ENCODE measurements around the gene ORM1.
"Not testable (repeated sequence)": the region's sequence is repeated elsewhere in the genome, so short reads cannot be mapped to it uniquely, and the experiment has no call there.

ORM1 gene

GRCh38 chr9:114322831-114323531 is at the start of gene ORM1:
Gene ORM1, plus strand, starts transcription at chr9:114323098. Its CDS starts 36 bp downstream, at chr9:114323134.
- H3K36me3 Mint-ChIP-seq: not testable (repeated sequence)

GRCh38 chr9:114273461-114273881 is 49.4 kb upstream of the ORM1 start:
- Mint-ChIP-seq H3K9me3 (no peaks in the 10 kb centered on the region), H3K36me3 (no peaks in the 10 kb centered on the region)

More at GRCh38 chr9:114322831-114323531, at the start of gene ORM1:
- H3K27me3 Mint-ChIP-seq, H3K4me1 Mint-ChIP-seq, H3K27ac Mint-ChIP-seq, H3K9me3 Mint-ChIP-seq, H3K4me3 Mint-ChIP-seq: not testable (repeated sequence)

DNA sequence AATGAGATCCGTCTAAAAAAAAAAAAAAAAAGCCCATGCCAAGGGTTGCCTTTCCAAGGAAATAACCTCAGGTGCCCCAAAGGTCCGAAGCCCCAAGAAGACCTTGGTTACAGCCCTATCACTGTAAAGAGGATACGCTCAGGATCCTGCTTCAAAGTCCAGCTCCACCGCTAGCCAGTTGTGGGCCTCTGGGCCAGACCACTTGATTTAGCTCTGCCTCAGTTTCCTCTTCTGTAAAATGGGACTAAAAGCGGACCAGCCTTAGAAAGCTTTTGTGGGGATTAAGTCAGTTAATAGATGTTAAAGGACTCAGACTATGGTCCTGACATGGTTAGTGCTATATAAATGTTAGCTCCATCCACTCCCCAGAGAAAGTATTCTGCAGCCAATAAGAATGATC is 48.7 kb upstream of the ORM1 start:
- no peaks in the 10 kb centered on the region for H3K4me1 Mint-ChIP-seq
- H3K27ac Mint-ChIP-seq: no peak overlapping the region
- H3K27me3 Mint-ChIP-seq: no peaks in the 10 kb centered on the region
- H3K4me3 Mint-ChIP-seq: no peak overlapping the region
- no peaks in the 10 kb centered on the region for H3K9me3 Mint-ChIP-seq
- no peaks in the 10 kb centered on the region for H3K36me3 Mint-ChIP-seq

More at GRCh38 chr9:114273461-114273881, 49.4 kb upstream of the ORM1 start:
- no peaks in the 10 kb centered on the region for H3K4me1 Mint-ChIP-seq
- H3K27me3 Mint-ChIP-seq: no peaks in the 10 kb centered on the region
- H3K27ac Mint-ChIP-seq: no peak overlapping the region
- no peak overlapping the region for H3K4me3 Mint-ChIP-seq

DNA sequence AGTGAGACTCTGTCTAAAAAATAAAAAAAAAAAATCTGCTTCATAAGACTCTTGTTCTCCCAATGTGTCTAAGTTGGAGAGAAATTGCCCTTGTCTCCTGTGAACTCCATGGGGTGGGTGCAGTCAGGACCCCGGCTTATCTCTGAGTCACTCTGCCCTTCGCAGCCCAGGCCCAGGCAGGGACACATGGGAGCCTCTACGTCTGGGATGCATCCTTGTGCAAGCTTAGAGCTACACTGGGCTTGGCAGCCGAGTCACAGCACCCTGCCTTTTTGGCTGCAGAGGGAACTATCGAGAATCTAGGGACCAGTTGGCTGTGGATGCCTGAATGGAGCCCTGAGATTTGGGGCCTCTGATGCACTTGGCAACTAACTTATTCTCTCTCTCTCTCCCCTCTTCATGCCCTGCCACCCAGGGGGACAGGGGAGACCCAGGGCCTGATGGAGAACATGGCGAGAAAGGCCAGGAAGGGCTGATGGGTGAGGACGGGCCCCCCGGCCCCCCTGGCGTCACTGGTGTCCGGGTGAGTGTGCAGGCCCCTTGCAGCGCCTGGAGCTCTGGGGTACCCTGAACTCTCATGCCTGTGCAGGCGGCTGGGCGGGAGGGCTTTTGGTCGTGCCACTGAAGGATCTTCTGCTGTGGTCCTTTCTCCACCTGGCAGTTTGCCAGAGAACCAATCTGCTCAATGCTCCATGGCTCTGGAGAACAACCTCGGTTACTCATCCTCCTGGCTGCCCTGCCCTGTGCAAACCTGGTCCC is 47.5 kb upstream of the ORM1 start:
- no peaks in the 10 kb centered on the region for H3K36me3 Mint-ChIP-seq
- H3K27ac Mint-ChIP-seq: no peak overlapping the region
- H3K27me3 Mint-ChIP-seq: no peaks in the 10 kb centered on the region
- H3K4me3 Mint-ChIP-seq: no peak overlapping the region
- H3K4me1 Mint-ChIP-seq: no peaks in the 10 kb centered on the region
- no peaks in the 10 kb centered on the region for H3K9me3 Mint-ChIP-seq

GRCh38 chr9:114276908-114277821 is 45.7 kb upstream of the ORM1 start:
- H3K27ac Mint-ChIP-seq: no peak overlapping the region
- H3K27me3 Mint-ChIP-seq: no peaks in the 10 kb centered on the region
- no peaks in the 10 kb centered on the region for H3K36me3 Mint-ChIP-seq
- H3K4me3 Mint-ChIP-seq: no peak overlapping the region
- H3K9me3 Mint-ChIP-seq: no peaks in the 10 kb centered on the region
- H3K4me1 Mint-ChIP-seq: no peaks in the 10 kb centered on the region

- Mint-ChIP-seq H3K4me3 (no peak overlapping the region), H3K36me3 (no peaks in the 10 kb centered on the region), H3K9me3 (no peaks in the 10 kb centered on the region), H3K4me1 (no peaks in the 10 kb centered on the region), H3K27ac (no peak overlapping the region), H3K27me3 (no peaks in the 10 kb centered on the region)
Measured at GRCh38 chr9:114278356-114278755, 44.5 kb upstream of the ORM1 start.

GRCh38 chr9:114278881-114279570 is 43.9 kb upstream of the ORM1 start:
- Mint-ChIP-seq H3K9me3 (no peaks in the 10 kb centered on the region), H3K4me3 (no peak overlapping the region), H3K4me1 (no peaks in the 10 kb centered on the region), H3K27ac (no peak overlapping the region), H3K27me3 (no peaks in the 10 kb centered on the region), H3K36me3 (no peaks in the 10 kb centered on the region)

GRCh38 chr9:114279693-114280092 is 43.2 kb upstream of the ORM1 start:
- Mint-ChIP-seq H3K4me1 (no peaks in the 10 kb centered on the region), H3K27ac (no peak overlapping the region), H3K36me3 (no peaks in the 10 kb centered on the region), H3K27me3 (no peaks in the 10 kb centered on the region), H3K4me3 (no peak overlapping the region), H3K9me3 (no peaks in the 10 kb centered on the region)

GRCh38 chr9:114280636-114281472 is 42.0 kb upstream of the ORM1 start:
- Mint-ChIP-seq H3K4me3 (no peak overlapping the region), H3K9me3 (no peaks in the 10 kb centered on the region), H3K4me1 (no peaks in the 10 kb centered on the region)

DNA sequence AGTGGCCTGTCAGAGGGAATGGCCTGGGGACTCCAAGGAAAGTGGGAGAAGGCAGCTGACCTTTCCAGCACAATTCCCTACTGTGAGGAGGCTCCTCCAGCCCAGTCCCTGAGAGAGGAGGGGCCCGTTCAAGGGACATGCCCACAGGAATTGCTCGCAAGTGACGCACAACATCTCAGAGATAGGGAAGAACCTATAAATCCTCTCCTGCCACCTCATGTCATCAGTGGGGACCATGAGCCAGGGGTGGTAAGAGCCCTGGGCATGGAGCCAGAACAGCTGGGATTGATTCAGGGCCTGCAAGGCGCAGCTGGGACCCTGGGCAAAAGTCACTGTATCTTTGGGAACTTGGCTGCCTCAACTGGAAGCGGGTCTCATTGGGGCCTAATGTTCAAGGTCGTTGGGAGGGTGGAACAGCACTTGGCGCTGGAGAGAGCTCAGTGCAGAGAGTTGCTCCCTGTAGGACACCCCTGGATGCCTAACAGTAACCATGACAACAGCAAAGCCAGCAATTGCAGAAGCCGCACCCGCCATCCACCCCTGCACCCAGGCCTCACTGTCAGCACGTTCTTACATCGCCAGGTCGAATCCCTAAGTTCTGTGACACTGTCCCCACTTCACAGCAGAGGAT is 41.3 kb upstream of the ORM1 start:
- no peaks in the 10 kb centered on the region for H3K9me3 Mint-ChIP-seq

More at GRCh38 chr9:114280636-114281472, 42.0 kb upstream of the ORM1 start:
- Mint-ChIP-seq H3K27me3 (no peaks in the 10 kb centered on the region), H3K36me3 (no peaks in the 10 kb centered on the region), H3K27ac (no peak overlapping the region)

DNA sequence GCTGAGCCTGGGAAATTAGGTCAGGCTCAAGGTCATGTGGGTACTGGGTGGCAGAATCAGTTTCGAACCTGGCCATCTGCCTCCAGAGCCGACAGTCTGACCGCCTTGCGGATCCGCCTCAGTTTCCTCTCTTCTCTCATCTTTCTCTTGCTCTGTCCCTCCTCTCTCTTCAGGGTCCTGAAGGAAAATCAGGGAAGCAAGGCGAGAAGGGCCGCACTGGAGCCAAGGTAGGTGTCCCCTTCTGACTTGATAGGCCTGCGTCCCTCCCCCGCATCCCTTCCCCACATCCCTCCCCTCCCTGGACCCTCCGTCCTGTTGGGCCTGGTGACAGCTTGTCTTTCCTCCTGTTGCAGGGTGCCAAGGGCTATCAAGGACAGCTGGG is 40.8 kb upstream of the ORM1 start:
- Mint-ChIP-seq H3K4me1 (no peaks in the 10 kb centered on the region), H3K9me3 (no peaks in the 10 kb centered on the region), H3K36me3 (no peaks in the 10 kb centered on the region), H3K27ac (no peak overlapping the region), H3K4me3 (no peak overlapping the region), H3K27me3 (no peaks in the 10 kb centered on the region)

More for the DNA sequence above, 41.3 kb upstream of the ORM1 start:
- H3K36me3 Mint-ChIP-seq: no peaks in the 10 kb centered on the region
- H3K4me3 Mint-ChIP-seq: no peak overlapping the region
- H3K27me3 Mint-ChIP-seq: no peaks in the 10 kb centered on the region
- H3K27ac Mint-ChIP-seq: no peak overlapping the region
- H3K4me1 Mint-ChIP-seq: no peaks in the 10 kb centered on the region

- Mint-ChIP-seq H3K27me3 (no peaks in the 10 kb centered on the region), H3K36me3 (no peaks in the 10 kb centered on the region), H3K4me3 (no peak overlapping the region), H3K9me3 (no peaks in the 10 kb centered on the region), H3K4me1 (no peaks in the 10 kb centered on the region), H3K27ac (no peak overlapping the region)
Measured at GRCh38 chr9:114282507-114282906, 40.4 kb upstream of the ORM1 start.

- no peaks in the 10 kb centered on the region for H3K9me3 Mint-ChIP-seq
- H3K4me1 Mint-ChIP-seq: no peaks in the 10 kb centered on the region
- H3K27ac Mint-ChIP-seq: no peak overlapping the region
- no peaks in the 10 kb centered on the region for H3K36me3 Mint-ChIP-seq
- no peaks in the 10 kb centered on the region for H3K27me3 Mint-ChIP-seq
- H3K4me3 Mint-ChIP-seq: no peak overlapping the region
Measured at GRCh38 chr9:114282926-114283325, 40.0 kb upstream of the ORM1 start.

DNA sequence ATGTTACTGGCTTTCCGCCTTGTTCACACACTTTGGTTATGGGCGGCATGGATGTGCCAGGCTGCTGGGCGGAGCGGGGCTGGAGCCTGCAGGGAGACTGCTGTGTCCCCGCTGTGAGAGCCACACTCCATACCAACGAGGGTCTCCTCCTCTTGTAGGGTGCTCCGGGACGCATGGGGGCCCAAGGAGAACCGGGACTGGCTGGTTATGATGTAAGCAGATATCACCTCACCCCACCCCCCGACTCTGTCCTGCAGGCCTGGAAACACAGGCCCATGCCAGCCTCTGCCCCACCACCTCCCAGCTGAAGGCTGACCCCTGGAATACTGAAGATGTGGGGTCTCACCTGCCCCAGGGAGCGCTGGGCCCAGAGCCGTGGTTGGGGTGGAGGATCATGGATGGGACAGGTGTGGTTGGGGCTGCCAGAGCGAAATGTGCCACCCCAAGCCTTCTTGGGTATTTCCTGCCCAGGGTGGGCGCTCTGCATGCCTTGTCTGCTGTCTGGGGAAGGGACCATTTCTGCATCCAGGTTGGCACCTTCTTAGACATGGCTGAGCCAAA is 39.3 kb upstream of the ORM1 start:
- Mint-ChIP-seq H3K27ac (no peak overlapping the region), H3K9me3 (no peaks in the 10 kb centered on the region), H3K4me1 (no peaks in the 10 kb centered on the region), H3K4me3 (no peak overlapping the region), H3K36me3 (no peaks in the 10 kb centered on the region), H3K27me3 (no peaks in the 10 kb centered on the region)

Data from activated naive CD4-positive, alpha-beta T cell treated with anti-CD3 and anti-CD28 coated beads, Interleukin-2, amount 50 U/mL, for 24 hours (primary cell).